Ishikawa (cell line): ENCODE measurements around the gene PGLYRP2.

ENCODE experiments used
- CEBPB ChIP-seq: IDR thresholded peaks from 2 replicates; pipeline ENCODE4 v1.6.1; 2012
- CREB1 ChIP-seq: IDR thresholded peaks from 2 replicates; pipeline ENCODE4 v1.6.1; 2012; ENCODE audit warnings: low read depth
- EGR1 ChIP-seq: IDR thresholded peaks from 2 replicates; pipeline ENCODE4 v1.6.1; 2012
- EP300 ChIP-seq: IDR thresholded peaks from 2 replicates; pipeline ENCODE4 v1.6.1; 2012; ENCODE audit warnings: borderline replicate concordance
- FOXM1 ChIP-seq: IDR thresholded peaks from 2 replicates; pipeline ENCODE4 v1.6.1; 2012; ENCODE audit warnings: low read depth, borderline replicate concordance
- NFIC ChIP-seq: IDR thresholded peaks from 2 replicates; pipeline ENCODE4 v1.6.1; 2012
- RAD21 ChIP-seq: IDR thresholded peaks from 2 replicates; pipeline ENCODE4 v1.6.1; 2012; ENCODE audit warnings: low read depth
- TAF1 ChIP-seq: IDR thresholded peaks from 2 replicates; pipeline ENCODE4 v1.6.1; 2012; ENCODE audit warnings: low read depth, mild to moderate bottlenecking
- TCF12 ChIP-seq: IDR thresholded peaks from 2 replicates; pipeline ENCODE4 v1.6.1; 2012; ENCODE audit warnings: low read depth
- TEAD4 ChIP-seq: IDR thresholded peaks from 2 replicates; pipeline ENCODE4 v1.6.1; 2012
- YY1 ChIP-seq: IDR thresholded peaks from 2 replicates; pipeline ENCODE4 v1.6.1; 2012; ENCODE audit warnings: low read depth
- ZBTB7A ChIP-seq: IDR thresholded peaks from 2 replicates; pipeline ENCODE4 v1.6.1; 2012; ENCODE audit warnings: low read depth
- TF ChIP-seq, protein P1 (sequence below): IDR thresholded peaks from 2 replicates; pipeline ENCODE4 v1.6.1; 2012; ENCODE audit warnings: low read depth, mild to moderate bottlenecking
- TF ChIP-seq, protein P2 (sequence below): IDR thresholded peaks from 2 replicates; pipeline ENCODE4 v1.6.1; 2012
- TF ChIP-seq, protein P3 (sequence below): IDR thresholded peaks from 2 replicates; pipeline ENCODE4 v1.6.1; 2012

PGLYRP2 gene

DNA sequence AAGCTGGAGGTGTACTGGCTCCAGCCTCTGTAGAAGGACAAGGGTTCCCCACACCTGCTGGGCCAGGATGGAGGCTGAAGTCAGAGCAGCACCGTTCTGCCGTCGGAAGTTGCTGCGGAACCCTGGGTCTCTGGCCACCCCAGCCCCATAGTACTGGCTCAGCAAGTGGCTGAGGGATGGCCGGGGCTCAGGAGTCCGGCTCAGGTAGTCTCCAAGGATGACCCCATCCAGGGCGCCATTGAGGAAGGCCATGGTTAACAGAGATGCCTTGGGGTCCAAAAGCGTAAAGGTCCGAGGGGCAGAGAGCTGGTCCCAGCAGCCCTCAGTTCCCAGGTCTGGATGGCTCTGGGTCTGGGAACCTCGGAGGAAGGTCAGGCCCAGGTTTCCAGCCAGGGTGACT, 3.7 kb downstream of the PGLYRP2 start:
- TF ChIP-seq NFIC, result no peak
- TF ChIP-seq, protein P1, sequence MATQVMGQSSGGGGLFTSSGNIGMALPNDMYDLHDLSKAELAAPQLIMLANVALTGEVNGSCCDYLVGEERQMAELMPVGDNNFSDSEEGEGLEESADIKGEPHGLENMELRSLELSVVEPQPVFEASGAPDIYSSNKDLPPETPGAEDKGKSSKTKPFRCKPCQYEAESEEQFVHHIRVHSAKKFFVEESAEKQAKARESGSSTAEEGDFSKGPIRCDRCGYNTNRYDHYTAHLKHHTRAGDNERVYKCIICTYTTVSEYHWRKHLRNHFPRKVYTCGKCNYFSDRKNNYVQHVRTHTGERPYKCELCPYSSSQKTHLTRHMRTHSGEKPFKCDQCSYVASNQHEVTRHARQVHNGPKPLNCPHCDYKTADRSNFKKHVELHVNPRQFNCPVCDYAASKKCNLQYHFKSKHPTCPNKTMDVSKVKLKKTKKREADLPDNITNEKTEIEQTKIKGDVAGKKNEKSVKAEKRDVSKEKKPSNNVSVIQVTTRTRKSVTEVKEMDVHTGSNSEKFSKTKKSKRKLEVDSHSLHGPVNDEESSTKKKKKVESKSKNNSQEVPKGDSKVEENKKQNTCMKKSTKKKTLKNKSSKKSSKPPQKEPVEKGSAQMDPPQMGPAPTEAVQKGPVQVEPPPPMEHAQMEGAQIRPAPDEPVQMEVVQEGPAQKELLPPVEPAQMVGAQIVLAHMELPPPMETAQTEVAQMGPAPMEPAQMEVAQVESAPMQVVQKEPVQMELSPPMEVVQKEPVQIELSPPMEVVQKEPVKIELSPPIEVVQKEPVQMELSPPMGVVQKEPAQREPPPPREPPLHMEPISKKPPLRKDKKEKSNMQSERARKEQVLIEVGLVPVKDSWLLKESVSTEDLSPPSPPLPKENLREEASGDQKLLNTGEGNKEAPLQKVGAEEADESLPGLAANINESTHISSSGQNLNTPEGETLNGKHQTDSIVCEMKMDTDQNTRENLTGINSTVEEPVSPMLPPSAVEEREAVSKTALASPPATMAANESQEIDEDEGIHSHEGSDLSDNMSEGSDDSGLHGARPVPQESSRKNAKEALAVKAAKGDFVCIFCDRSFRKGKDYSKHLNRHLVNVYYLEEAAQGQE, result no peak
- no peak for TF ChIP-seq TEAD4
- TF ChIP-seq TAF1, result no peak
- no peak for TF ChIP-seq TCF12
- no peak for TF ChIP-seq ZBTB7A

DNA sequence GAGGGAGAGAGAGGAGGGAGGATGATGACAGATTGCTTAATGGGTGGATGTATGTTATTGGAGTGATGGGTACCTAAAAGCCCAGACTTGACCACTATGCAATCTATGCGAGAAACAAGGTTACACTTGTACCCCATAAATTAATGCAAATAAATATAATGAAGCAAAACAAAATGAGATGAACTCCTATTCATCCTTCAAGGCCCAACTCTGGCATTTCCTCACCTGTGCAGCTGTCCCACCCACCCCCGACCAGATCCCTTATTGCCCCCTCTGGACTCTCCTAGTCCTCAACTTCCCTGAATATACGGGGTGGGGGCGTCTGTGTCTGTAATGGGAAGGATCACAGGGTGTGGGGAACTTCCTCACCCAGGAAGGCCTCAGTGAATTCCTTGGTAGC, 4.1 kb downstream of the PGLYRP2 start:
- TF ChIP-seq, protein P1, result no peak
- TF ChIP-seq ZBTB7A (no peak), TAF1 (no peak), TEAD4 (no peak), EGR1 (no peak), CREB1 (no peak), CEBPB (no peak)
- TF ChIP-seq, protein P2, sequence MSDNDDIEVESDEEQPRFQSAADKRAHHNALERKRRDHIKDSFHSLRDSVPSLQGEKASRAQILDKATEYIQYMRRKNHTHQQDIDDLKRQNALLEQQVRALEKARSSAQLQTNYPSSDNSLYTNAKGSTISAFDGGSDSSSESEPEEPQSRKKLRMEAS, result no peak
- TF ChIP-seq, protein P3, sequence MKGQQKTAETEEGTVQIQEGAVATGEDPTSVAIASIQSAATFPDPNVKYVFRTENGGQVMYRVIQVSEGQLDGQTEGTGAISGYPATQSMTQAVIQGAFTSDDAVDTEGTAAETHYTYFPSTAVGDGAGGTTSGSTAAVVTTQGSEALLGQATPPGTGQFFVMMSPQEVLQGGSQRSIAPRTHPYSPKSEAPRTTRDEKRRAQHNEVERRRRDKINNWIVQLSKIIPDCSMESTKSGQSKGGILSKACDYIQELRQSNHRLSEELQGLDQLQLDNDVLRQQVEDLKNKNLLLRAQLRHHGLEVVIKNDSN, result no peak

DNA sequence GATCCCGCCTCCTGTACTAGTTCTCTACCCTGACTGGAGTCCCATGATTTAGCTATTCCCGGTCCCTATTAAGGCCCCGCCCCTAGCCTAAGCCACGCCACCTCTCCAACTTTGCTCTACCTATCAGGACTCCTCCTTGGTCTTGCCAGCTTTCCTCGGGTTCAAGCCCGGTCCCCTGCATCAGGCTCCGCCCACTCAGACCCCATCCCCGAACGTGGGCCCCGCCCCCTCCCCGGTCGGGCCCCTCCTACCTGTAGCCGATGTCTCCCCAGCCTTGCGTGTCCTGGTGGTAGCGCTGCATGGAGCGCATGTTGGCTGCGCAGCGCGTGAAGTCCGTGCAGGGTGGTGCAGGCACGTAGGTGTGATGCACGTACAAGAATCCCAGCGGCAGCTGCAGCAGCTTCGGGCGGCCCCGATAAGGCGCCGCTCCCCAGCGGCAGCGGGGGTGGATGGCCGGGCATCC, 7.6 kb downstream of the PGLYRP2 start:
- TF ChIP-seq CREB1, result no peak
- no peak for TF ChIP-seq RAD21
- TF ChIP-seq EP300, result no peak
- no peak for TF ChIP-seq TAF1
- no peak for TF ChIP-seq NFIC
- TF ChIP-seq FOXM1, result no peak
- TF ChIP-seq, protein P1, result no peak
- no peak for TF ChIP-seq TCF12
- TF ChIP-seq YY1, result no peak
- TF ChIP-seq EGR1, result no peak
- TF ChIP-seq ZBTB7A, result no peak
- TF ChIP-seq, protein P2, result no peak
- TF ChIP-seq, protein P3, result no peak
- TF ChIP-seq TEAD4, result no peak
- no peak for TF ChIP-seq CEBPB

DNA sequence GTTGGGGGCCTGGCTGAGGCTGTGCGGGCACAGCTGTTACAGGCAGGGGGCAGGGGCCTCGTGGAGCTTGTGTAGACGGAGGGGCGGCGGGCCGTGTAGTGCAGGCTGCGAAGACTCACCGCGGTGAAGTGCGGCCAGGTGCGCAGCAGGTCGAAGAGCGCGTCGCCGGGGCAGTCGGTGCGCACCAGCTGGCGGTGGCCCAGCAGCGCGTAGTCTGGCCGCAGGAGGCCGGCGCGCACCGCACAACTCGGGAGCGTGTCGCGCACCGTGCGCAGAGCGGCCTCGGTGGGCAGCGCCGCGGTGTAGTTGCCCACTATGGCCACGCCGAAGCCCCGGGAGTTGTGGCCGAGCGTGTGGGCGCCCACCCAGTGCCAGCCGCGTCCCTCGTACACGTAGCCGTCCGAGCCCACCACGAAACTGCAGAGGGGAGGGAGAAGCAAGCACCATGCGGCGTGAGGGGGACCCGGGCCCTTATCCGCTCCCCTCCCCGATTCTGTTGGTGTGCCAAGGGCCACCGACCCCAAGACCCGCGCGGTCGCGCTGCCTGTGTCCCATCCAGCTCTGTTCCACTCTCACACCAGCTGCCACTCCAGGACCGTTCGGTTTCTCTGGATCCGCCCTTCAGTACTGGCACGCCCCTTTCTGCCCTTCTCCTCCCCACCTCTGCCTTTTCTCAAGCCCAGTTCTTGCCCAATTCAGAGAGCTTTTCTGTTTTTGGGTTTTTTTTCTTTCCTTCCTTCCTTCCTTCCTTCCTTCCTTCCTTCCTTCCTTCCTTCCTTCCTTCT, 9.6 kb downstream of the PGLYRP2 start:
- TF ChIP-seq EGR1 (no peak), YY1 (no peak), EP300 (no peak), CEBPB (no peak)
- TF ChIP-seq, protein P3, result no peak
